GM12878 (cell line): Measurements from ENCODE around the gene TMEM53. TPM values are rescaled to one million over a fixed set of nuclear protein-coding genes. Genes with fewer than 3 reads are reported as not detected.

ENCODE experiments used
- ATAC-seq: fragments of 200-7000 bp; cut with Tn5 transposase; 3 replicates; pipeline ENCODE4 v1.9.1; 2020; ENCODE audit warnings: mild to moderate bottlenecking, moderate library complexity
- BruUV-seq: library from RNA; stranded (reverse); fragments of 400-500 nt; replicated peaks from 2 replicates; lab custom pipeline; 2021; lab: Mats Ljungman, UMichigan
- CTCF ChIA-PET: fragments of 300-600 bp; sonication (Branson Sonifier 250); formaldehyde crosslinking; extraction: SDS; loops from one replicate; lab custom pipeline; 2021; ENCODE audit warnings: inconsistent platforms; lab: Yijun Ruan, JAX
- POLR2A ChIA-PET: fragments of 350-600 bp; formaldehyde crosslinking; extraction: SDS; loops from one replicate; lab custom pipeline; 2021; ENCODE audit warnings: inconsistent platforms; lab: Charles Lee
- RAD21 ChIA-PET: fragments of 300-600 bp; sonication (Branson Sonifier 250); formaldehyde crosslinking; loops from one replicate; lab custom pipeline; 2023; ENCODE audit warnings: antibody characterized with exemption; ENCODE audit not compliant: unreplicated experiment; lab: Charles Lee
- SMC1A ChIA-PET: fragments of 300-600 bp; sonication (Branson Sonifier 250); formaldehyde crosslinking; loops from one replicate; lab custom pipeline; 2023; ENCODE audit not compliant: unreplicated experiment, uncharacterized antibody; lab: Charles Lee
- DNase-seq: peaks from one replicate; pipeline ENCODE4 v3.0.0-alpha.2; 2011; ENCODE audit warnings: low read depth, low spot score
- FAIRE-seq: peaks from 3 replicates; lab custom pipeline; 2011; peaks lifted over from hg19 to GRCh38; lab: Jason Lieb, UNC
- H2AFZ ChIP-seq: 2 replicates; pipeline ENCODE4 v1.6.0; 2011; ENCODE audit warnings: low read depth, low read length, control low read depth; ENCODE audit not compliant: control insufficient read depth
- H3K27ac ChIP-seq: 2 replicates; pipeline ENCODE4 v1.5.1; 2011; ENCODE audit warnings: control low read depth; ENCODE audit not compliant: control insufficient read depth, insufficient read depth
- H3K27me3 ChIP-seq, 2 experiments: replicated peaks in 1 of 2; 2 replicates each; pipeline versions ENCODE4 v1.6.0 to v1.6.1; 2011; ENCODE audit warnings: low read length in 1 of 2; ENCODE audit not compliant: control insufficient read depth in 2 of 2, insufficient read depth in 2 of 2
- H3K36me3 ChIP-seq, 2 experiments: 2 replicates each; pipeline ENCODE4 v1.5.1; 2011; ENCODE audit warnings: low read length in 1 of 2; ENCODE audit not compliant: control insufficient read depth in 2 of 2, insufficient read depth in 2 of 2
- H3K4me1 ChIP-seq: 2 replicates; pipeline ENCODE4 v1.6.1; 2011; ENCODE audit warnings: mild to moderate bottlenecking, low read length, moderate library complexity, mixed read lengths; ENCODE audit not compliant: control insufficient read depth, insufficient read depth
- H3K4me2 ChIP-seq: 2 replicates; pipeline ENCODE4 v1.6.0; 2011; ENCODE audit warnings: control low read depth; ENCODE audit not compliant: control insufficient read depth, insufficient read depth
- H3K4me3 ChIP-seq: fragments of 200-600 bp; sonication (generic); 2 replicates; pipeline ENCODE4 v1.5.1; 2016
- H3K79me2 ChIP-seq: 2 replicates; pipeline ENCODE4 v1.6.0; 2011; ENCODE audit warnings: low read length; ENCODE audit not compliant: control insufficient read depth, insufficient read depth
- H3K9ac ChIP-seq: 2 replicates; pipeline ENCODE4 v1.8.0; 2011; ENCODE audit warnings: low read length, control low read depth, mixed read lengths; ENCODE audit not compliant: control insufficient read depth, insufficient read depth
- H3K9me3 ChIP-seq: replicated peaks from 3 replicates; pipeline ENCODE4 v1.5.1; 2011; ENCODE audit warnings: mild to moderate bottlenecking, low read length; ENCODE audit not compliant: control insufficient read depth, insufficient read depth
- H4K20me1 ChIP-seq: 2 replicates; pipeline ENCODE4 v1.6.0; 2011; ENCODE audit not compliant: control insufficient read depth, insufficient read depth
- CHD2 ChIP-seq: IDR thresholded peaks from 2 replicates; pipeline ENCODE4 v1.6.1; 2011; ENCODE audit warnings: low read depth, low read length, improper control_type of control experiment, borderline replicate concordance
- EGR1 ChIP-seq, 2 experiments: IDR thresholded peaks; 1 replicate in 1 of 2; 2 replicates in 1 of 2; pipeline ENCODE4 v1.6.1; 2011 to 2012; ENCODE audit warnings: low read depth in 2 of 2, low read length in 2 of 2, borderline replicate concordance in 1 of 2, mild to moderate bottlenecking in 1 of 2, moderate library complexity in 1 of 2
- KDM1A ChIP-seq: fragments of 200-600 bp; sonication (generic); IDR thresholded peaks from 2 replicates; pipeline ENCODE4 v1.6.1; 2016; ENCODE audit warnings: borderline replicate concordance
- MXI1 ChIP-seq: fragments of 150-350 bp; IDR thresholded peaks from 2 replicates; pipeline ENCODE4 v1.6.1; 2011; ENCODE audit warnings: low read depth, mild to moderate bottlenecking, inconsistent platforms, low read length, improper control_type of control experiment
- NR2F1 ChIP-seq: fragments of 450-650 bp; conservative IDR thresholded peaks from 2 replicates; pipeline ENCODE4 v1.6.1; 2017; ENCODE audit warnings: mild to moderate bottlenecking
- NRF1 ChIP-seq: conservative IDR thresholded peaks from 2 replicates; pipeline ENCODE4 v1.6.1; 2011; ENCODE audit warnings: mild to moderate bottlenecking, low read depth, low read length, improper control_type of control experiment
- PAX8 ChIP-seq: fragments of 450-650 bp; IDR thresholded peaks from 2 replicates; pipeline ENCODE4 v1.6.1; 2017; ENCODE audit warnings: mild to moderate bottlenecking, moderate library complexity
- POLR2A ChIP-seq: IDR thresholded peaks from 2 replicates; pipeline ENCODE4 v1.6.1; 2011; ENCODE audit warnings: low read depth, mild to moderate bottlenecking, low read length
- SMAD5 ChIP-seq: IDR thresholded peaks from 2 replicates; pipeline ENCODE4 v1.6.1; 2016; ENCODE audit warnings: antibody characterized with exemption, low read depth
- SP1 ChIP-seq: IDR thresholded peaks from one replicate; pipeline ENCODE4 v1.6.1; 2011; ENCODE audit warnings: low read depth, low read length
- SREBF2 ChIP-seq: IDR thresholded peaks from 2 replicates; pipeline ENCODE4 v1.6.1; 2012; ENCODE audit warnings: mild to moderate bottlenecking, low read length
- SUPT20H ChIP-seq: IDR thresholded peaks from 2 replicates; pipeline ENCODE4 v1.6.1; 2011; ENCODE audit warnings: low read depth, mild to moderate bottlenecking, low read length, moderate library complexity, borderline replicate concordance; ENCODE audit not compliant: control insufficient read depth
- ZNF622 ChIP-seq: fragments of 450-650 bp; IDR thresholded peaks from 2 replicates; pipeline ENCODE4 v1.6.1; 2017; ENCODE audit warnings: mild to moderate bottlenecking, inconsistent platforms
- WGBS: methylation state at CpG from one replicate; pipeline ENCODE4 v1.1.6; 2016; ENCODE audit warnings: low lambda C conversion rate; ENCODE audit not compliant: insufficient replicate concordance, insufficient coverage; ENCODE audit errors: missing lambda C conversion rate; 5-methylcytosine and 5-hydroxymethylcytosine counted together
- in situ Hi-C: fragments of 300-500 bp; cut with MboI; formaldehyde crosslinking; loops from 9 replicates; pipeline ENCODE4 v1.14.3; 2018; ENCODE audit warnings: mixed read lengths
- intact Hi-C: fragments of 100-400 bp; cut with micrococcal nuclease; formaldehyde crosslinking; loops from one replicate; pipeline ENCODE4 v1.14.2; 2022; ENCODE audit not compliant: unreplicated experiment
- polyA plus RNA-seq, 11 experiments: library from polyadenylated mRNA; depleted of rRNA in 4 of 11; unstranded in 6 of 11; stranded (reverse) in 5 of 11; fragments of >200 nt; fragmentation: Nextera tagmentation in 4 of 11; fragmentation: Illumina TruSeq in 1 of 11; extraction: Ambion mirVana in 4 of 11; extraction: Trizol in 1 of 11; gene quantifications; 1 replicate in 1 of 11; 2 replicates in 10 of 11; pipeline versions ENCODE4 v1.2.1 to v1.2.3, GENCODE V29; 2011 to 2016; ENCODE audit warnings: inconsistent platforms in 2 of 11, missing spikeins in 2 of 11, low read depth in 1 of 11
- total RNA-seq, 4 experiments: library from RNA; depleted of rRNA in 3 of 4; stranded (reverse); fragments of >200 nt in 3 of 4; fragmentation: Illumina TruSeq in 1 of 4; extraction: Trizol in 1 of 4; gene quantifications; 2 replicates each; pipeline versions ENCODE4 v1.2.1 to v1.2.3, GENCODE V29; 2013 to 2021
- TF ChIP-seq, protein P1 (sequence below): fragments of 450-650 bp; IDR thresholded peaks from 2 replicates; pipeline ENCODE4 v1.6.1; 2016; ENCODE audit warnings: mild to moderate bottlenecking, moderate library complexity, borderline replicate concordance

TMEM53 gene
- total and polyA plus RNA-seq, 10 of the 15 experiments (the other 5 are each of a cell fraction or from before 2014, with no cell fraction given) = 3.1 to 23.9 (median 11.1) TPM

DNA sequence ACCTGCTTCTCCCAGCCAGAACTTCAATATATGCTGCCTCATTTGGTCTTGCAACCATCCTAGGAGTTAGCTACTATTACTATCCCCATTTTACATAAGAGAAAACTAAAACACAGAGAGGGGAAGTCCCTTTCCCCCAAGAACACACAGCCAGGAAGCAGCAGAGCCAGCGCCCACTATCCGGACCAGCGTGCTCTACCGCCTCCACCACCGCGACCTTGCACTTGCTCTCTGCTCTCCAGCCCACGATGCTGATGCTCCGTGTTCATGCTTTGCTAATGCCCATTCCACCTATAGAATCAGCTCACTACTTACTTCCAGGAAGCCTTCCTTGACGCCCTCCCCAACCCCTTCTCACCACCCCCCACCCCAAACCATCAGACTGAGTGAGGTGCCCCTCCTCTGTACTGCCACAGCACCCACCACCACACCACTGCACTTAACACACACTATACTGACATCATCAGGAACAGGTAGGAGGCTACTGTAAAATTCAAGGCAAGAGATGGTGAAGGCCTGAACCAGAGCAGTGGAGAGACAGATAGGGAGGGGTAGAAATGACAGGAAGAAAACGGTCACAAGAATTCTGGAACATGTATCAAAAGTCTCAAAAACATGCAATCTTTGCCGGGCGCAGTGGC, 9.4 kb downstream of the TMEM53 start:
- peak; percentile 80 for FAIRE-seq
- H3K4me1 ChIP-seq = peaks cover 10% of the 10 kb centered on the region
- WGBS = 45% methylated on average over 12 of the region's 12 CpGs
- ChIA-PET RAD21 (interaction anchor here (2.1 kb wide), 1 partner anchor 9 kb away, joined by 6 read pairs; the partner anchor contains the start of genes ARMH1 and TMEM53), CTCF (interaction anchor here (1.3 to 1.9 kb wide), 3 partner anchors 9 to 12 kb away, joined by 6 to 13 read pairs (median 7); partner anchors contain the start of gene ARMH1), POLR2A (interaction anchor here (0.7 to 1.4 kb wide), 3 partner anchors 12 to 198 kb away, joined by 3 to 6 read pairs (median 4); no protein-coding TSS in a partner anchor), SMC1A (no interaction called here)
- BruUV-seq = no TSS peak
- H3K27me3 ChIP-seq = no peaks in the 10 kb centered on the region
- H2AFZ ChIP-seq = peak overlapping the region; percentile 33
- H3K27ac ChIP-seq = 0 out of 2 replicates have a peak overlapping the region, but pooled peaks have one; percentile 9
- no peaks in the 10 kb centered on the region for H3K36me3 ChIP-seq
- intact Hi-C loops = no loop called here
- TF ChIP-seq POLR2A (peak; percentile 54), EGR1 (IDR thresholded peaks at IDR 0.05; ENCODE audit: borderline replicate concordance in 1 of 2, low read depth in 2 of 2, low read length in 2 of 2) (0 out of 3 replicates have a peak, but pooled peaks of 1 of the 2 experiments have one; percentile 8), SP1 (no peak), ZNF622 (no peak), CHD2 (no peak), MXI1 (no peak)
- in situ Hi-C loops = no loop called here
- H4K20me1 ChIP-seq = no peaks in the 10 kb centered on the region
- ATAC-seq = peak; percentile 67
- no peaks in the 10 kb centered on the region for H3K79me2 ChIP-seq
- H3K4me3 ChIP-seq = no peak overlapping the region
- no peak overlapping the region; the same call in 1 of the 2 replicates for H3K4me2 ChIP-seq
- H3K9me3 ChIP-seq = no peaks in the 10 kb centered on the region
- DNase-seq = no peak
- H3K9ac ChIP-seq = no peak overlapping the region

DNA sequence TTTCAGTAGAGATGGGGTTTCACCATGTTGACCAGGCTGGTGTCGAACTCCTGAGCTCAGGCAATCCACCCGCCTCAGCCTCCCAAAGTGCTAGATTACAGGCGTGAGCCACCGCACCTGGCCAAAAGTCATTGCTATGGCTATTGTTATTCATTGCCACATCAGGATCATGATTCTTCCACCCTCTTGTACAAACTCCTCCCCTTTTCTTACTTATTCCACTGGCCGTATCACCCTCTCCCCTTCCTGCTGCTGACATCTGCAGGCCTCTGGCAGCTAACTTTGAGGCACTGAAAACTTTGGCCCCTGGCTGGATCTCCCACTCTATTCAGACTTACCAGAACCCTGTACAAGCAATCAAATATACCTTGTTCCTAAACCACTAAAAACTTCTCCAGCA, 10.9 kb downstream of the TMEM53 start:
- WGBS = 96% methylated on average over 5 of the region's 5 CpGs
- no peak for TF ChIP-seq KDM1A
- TF ChIP-seq SREBF2 = no peak
- TF ChIP-seq, protein P1, sequence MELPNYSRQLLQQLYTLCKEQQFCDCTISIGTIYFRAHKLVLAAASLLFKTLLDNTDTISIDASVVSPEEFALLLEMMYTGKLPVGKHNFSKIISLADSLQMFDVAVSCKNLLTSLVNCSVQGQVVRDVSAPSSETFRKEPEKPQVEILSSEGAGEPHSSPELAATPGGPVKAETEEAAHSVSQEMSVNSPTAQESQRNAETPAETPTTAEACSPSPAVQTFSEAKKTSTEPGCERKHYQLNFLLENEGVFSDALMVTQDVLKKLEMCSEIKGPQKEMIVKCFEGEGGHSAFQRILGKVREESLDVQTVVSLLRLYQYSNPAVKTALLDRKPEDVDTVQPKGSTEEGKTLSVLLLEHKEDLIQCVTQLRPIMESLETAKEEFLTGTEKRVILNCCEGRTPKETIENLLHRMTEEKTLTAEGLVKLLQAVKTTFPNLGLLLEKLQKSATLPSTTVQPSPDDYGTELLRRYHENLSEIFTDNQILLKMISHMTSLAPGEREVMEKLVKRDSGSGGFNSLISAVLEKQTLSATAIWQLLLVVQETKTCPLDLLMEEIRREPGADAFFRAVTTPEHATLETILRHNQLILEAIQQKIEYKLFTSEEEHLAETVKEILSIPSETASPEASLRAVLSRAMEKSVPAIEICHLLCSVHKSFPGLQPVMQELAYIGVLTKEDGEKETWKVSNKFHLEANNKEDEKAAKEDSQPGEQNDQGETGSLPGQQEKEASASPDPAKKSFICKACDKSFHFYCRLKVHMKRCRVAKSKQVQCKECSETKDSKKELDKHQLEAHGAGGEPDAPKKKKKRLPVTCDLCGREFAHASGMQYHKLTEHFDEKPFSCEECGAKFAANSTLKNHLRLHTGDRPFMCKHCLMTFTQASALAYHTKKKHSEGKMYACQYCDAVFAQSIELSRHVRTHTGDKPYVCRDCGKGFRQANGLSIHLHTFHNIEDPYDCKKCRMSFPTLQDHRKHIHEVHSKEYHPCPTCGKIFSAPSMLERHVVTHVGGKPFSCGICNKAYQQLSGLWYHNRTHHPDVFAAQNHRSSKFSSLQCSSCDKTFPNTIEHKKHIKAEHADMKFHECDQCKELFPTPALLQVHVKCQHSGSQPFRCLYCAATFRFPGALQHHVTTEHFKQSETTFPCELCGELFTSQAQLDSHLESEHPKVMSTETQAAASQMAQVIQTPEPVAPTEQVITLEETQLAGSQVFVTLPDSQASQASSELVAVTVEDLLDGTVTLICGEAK = no peak
- no peak for TF ChIP-seq NRF1
- TF ChIP-seq SMAD5 = no peak
- TF ChIP-seq NR2F1 = no peak
- TF ChIP-seq PAX8 = no peak
- TF ChIP-seq SUPT20H = no peak

More for the DNA sequence above, 10.9 kb downstream of the TMEM53 start:
- SMC1A ChIA-PET = interaction anchor here (2.3 kb wide), 1 partner anchor 11 kb away, joined by 7 read pairs; no protein-coding TSS in a partner anchor
- Histone ChIP-seq H3K9ac (no peak overlapping the region), H3K27me3 (no peaks in the 10 kb centered on the region), H3K4me1 (peaks cover 10% of the 10 kb centered on the region), H3K36me3 (no peaks in the 10 kb centered on the region), H3K27ac (no peak overlapping the region), H3K9me3 (no peaks in the 10 kb centered on the region), H2AFZ (no peak overlapping the region), H3K4me2 (no peak overlapping the region), H3K79me2 (no peaks in the 10 kb centered on the region), H3K4me3 (no peak overlapping the region), H4K20me1 (no peaks in the 10 kb centered on the region)
- intact Hi-C loops (no loop called here), in situ Hi-C loops (no loop called here)
- FAIRE-seq (no peak), DNase-seq (no peak), ATAC-seq (no peak)
- CTCF ChIA-PET = interaction anchor here (2.8 kb wide), 1 partner anchor 11 kb away, joined by 15 read pairs; no protein-coding TSS in a partner anchor
- BruUV-seq = no TSS peak
- RAD21 ChIA-PET = no interaction called here
- POLR2A ChIA-PET = interaction anchor here (1.4 kb wide), 1 partner anchor 31 kb away, joined by 6 read pairs; no protein-coding TSS in a partner anchor
